Head of caudate nucleus (tissue), 42 donors: ENCODE results near the gene GMPR2.

Source experiments
- DNase-seq, 42 donors: peaks; one replicate each; pipeline versions ENCODE4 v3.0.0 to v3.0.0-alpha.2; 2020 to 2021; ENCODE audit warnings: mixed read lengths in 7 of 42
- intact Hi-C: fragments of 100-400 bp; cut with DNase I; formaldehyde crosslinking; loops from one replicate; pipeline ENCODE4 v1.15.0; 2022

The GMPR2 gene

GRCh38 chr14:24232645-24233537 lies at the start of gene GMPR2:
TSS of gene GMPR2 (plus strand) at chr14:24232929. CDS start at chr14:24233254, 325 bp downstream.
- peak in 2 of 42 donors; percentile 12 to 76 for DNase-seq
- intact Hi-C loops, result loop anchor here (2.0 kb wide), 1 partner anchor 16 kb away; the partner anchor contains the start of gene MDP1

- peak in 1 of 42 donors; percentile 18 for DNase-seq
- intact Hi-C loops, result no loop called here
These were observed 49.7 kb upstream of the GMPR2 start for GRCh38 chr14:24183014-24183481.

DNA sequence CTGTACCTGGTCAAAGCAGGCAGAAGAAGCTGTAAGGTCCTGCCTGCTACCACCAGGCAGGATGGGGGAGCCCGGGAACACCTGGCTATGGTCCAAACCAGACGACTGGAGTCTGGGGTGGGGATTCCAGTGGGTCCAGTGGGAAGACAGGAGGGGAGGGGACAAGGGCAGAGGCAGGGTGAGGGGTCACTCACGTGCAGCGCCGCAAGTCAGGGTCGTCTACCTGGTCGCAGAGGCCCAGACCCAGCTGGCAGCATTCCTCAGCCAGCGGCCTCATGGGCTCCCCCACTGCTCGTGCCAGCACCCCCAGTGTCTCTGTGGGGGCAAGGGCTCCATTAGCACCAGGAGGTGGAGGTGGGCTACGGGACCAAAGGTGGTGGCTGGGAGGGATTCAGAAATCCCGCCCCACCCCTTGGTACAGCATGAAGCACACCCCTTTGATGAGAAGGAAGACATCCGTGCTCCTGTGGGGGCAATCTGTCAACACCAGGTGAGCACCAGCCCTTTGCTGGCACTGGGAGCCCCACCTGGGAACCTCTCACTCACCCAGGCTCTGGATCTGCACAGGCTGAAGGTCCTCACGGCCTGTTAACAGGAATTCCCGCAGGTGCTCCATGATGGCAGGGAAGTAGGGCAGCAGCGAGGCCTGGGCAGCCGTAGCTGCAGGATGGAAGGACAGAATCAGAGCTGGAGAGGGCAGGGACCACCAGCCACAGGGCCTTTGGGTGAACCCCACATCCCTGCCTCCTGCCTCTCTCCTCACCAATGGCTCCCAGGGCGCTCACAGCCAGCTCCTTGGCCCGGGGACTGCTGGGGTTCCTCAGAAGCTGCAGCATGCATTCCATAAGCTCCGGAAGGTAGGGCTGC lies 48.4 kb upstream of the GMPR2 start:
- intact Hi-C loops, result no loop called here
- no peak for DNase-seq

DNA sequence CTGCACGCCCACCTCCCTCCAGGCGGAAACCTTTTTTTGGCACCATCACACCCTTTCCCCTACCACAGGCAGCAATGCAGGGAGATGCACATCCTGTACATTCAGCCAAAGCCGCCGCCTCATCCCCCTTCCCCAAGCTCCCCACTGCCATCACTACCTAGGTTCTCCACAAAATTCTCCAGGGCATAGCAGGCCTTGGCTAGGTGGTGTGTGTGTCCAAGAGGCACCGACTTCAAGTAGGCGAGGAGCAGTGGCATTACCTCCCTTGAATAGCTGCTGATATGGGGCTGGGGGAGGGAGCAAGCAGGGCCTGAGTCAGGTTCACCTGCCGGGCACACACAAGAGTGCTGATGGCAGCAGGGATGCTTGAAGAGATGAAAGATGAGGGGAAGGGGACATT lies 47.7 kb upstream of the GMPR2 start:
- DNase-seq, result no peak
- intact Hi-C loops, result no loop called here

DNA sequence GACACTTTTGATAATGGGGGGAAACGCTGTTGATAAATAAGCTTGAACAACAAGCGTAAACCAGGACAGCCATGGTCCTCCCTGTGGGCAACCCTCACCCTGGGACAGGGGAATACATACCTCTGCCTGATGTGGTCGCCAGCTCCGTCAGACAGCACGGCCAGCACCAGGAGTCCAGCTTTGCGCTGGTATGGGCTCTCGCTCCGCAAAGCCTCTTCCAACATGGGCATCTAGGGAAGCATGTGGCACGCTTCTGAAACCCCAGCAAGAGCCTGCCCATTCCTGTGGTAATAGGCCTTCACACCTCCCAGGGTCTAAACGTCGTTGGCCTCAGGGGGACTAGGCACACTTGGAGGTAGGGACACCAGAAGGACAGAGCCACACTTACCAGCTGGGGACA lies 47.0 kb upstream of the GMPR2 start:
- no peak for DNase-seq
- intact Hi-C loops, result no loop called here

GRCh38 chr14:24186831-24187538 lies 45.7 kb upstream of the GMPR2 start:
- DNase-seq, result no peak
- intact Hi-C loops, result no loop called here

DNA sequence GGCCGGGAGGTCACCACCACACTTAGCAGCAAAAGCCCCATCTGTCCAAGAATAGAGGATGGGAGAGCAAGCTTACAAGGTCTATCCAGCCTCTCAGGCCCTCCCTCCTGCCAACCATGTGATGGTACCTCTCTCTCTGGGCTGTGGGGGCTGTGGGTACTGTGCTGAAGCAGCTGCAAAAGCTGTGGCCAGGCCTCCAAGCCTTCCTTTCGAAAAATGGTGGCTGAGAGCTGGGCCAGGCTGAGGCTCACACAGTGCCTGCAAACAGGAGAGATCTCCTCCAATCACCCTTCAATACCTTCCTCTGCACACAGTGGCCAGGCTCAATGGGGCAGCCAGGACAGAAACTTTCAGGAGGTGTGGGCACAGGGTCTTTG lies 45.2 kb upstream of the GMPR2 start:
- DNase-seq, result no peak
- intact Hi-C loops, result no loop called here

GRCh38 chr14:24188251-24189058 lies 44.3 kb upstream of the GMPR2 start, which contains the start of gene IPO4:
TSS of gene IPO4 (minus strand) at chr14:24188816. CDS start at chr14:24188787, 29 bp downstream.
- peak; percentile 91 to 99 (median 96) for DNase-seq
- intact Hi-C loops, result no loop called here

- DNase-seq, result no peak
- intact Hi-C loops, result no loop called here
These were observed 43.7 kb upstream of the GMPR2 start for GRCh38 chr14:24189059-24189375.

DNA sequence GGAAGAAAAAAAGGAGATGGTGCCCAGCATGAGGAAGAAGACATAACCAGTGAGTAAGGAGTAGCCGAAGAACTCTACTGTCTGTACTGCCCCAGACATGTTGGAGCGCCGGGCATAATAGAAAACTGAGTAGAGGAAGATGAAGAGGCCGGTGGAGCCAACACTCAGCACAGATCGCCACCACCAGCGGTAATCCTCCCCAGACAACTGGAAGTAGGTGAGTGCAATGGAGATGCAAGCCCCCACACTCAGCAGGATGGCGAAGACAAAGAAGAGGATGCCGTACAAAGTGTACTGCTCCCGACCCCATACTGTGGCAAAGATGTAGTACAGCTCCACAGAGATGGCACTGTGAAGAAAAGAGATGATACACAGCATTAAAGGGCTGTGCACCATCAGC lies 43.3 kb upstream of the GMPR2 start:
- DNase-seq, result no peak
- intact Hi-C loops, result no loop called here

DNA sequence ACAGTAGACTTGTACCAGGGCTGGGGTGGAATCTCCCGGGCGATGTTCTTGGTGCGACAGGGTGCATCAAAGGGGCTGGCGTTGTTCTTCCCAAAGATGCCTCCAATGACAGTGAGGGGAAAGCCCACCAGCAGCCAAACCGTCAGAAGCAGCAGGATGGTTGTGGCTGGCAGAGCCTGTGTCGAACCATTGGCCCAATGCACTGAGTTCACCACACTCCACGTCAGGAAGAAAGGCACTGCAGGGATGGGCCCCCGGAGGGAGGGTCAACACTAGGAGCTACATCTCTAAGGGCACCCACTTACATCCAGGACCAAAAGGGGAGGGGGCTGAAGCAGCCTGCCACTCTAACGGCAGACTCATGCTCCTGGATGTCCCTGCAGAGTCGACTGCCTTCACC lies 42.3 kb upstream of the GMPR2 start:
- no peak for DNase-seq
- intact Hi-C loops, result no loop called here

- DNase-seq, result no peak
- intact Hi-C loops, result no loop called here
These were observed 39.8 kb upstream of the GMPR2 start for GRCh38 chr14:24192933-24193332.

DNA sequence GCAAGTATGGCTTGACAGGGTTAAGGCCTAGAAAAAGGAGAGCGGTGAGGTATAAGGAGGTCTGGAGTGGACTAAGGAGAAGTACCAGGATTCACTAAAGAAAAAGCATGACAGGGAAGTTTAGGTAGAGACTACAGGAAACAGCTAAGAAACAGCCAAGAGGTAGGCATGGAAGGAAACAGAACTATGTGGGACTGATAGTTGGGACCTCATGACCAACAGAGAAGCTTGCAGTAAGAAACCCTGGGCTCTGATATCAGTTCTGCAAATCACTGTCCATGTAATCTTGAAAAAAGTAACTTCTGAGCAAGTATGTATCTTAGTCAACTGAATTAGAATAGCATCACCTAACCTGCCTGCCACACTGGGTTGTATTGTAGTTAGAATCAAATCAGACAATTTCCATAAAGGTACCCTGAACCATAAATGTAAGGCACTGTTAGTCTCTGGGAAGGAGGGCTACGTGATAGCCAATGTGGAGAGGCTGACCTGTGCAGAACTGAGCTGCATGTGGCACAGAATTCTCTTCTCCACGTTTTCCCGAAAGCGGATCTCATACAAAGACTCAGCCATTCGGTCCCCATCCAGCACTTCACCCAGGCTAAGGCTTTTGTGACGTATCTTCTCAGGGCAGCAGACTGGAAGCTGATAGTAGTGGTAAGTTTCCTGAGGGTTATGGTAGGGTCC lies 38.4 kb upstream of the GMPR2 start:
- DNase-seq, result no peak
- intact Hi-C loops, result no loop called here

DNA sequence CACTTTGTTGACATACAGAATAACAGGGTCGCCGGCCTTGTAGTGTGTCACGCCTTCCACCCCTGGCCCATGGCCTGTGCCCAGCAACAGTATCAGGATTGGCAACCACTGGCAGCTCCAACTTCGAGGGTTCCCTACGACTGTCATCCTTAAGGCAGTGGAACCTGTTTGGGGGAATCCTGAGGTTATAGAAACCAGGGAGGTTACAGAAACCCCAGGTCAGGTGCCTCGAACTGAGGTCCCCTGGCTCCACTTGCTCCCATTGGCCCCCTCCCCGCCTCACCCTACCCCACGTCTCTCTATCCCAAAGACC lies 37.9 kb upstream of the GMPR2 start:
- intact Hi-C loops, result no loop called here
- DNase-seq, result no peak

DNA sequence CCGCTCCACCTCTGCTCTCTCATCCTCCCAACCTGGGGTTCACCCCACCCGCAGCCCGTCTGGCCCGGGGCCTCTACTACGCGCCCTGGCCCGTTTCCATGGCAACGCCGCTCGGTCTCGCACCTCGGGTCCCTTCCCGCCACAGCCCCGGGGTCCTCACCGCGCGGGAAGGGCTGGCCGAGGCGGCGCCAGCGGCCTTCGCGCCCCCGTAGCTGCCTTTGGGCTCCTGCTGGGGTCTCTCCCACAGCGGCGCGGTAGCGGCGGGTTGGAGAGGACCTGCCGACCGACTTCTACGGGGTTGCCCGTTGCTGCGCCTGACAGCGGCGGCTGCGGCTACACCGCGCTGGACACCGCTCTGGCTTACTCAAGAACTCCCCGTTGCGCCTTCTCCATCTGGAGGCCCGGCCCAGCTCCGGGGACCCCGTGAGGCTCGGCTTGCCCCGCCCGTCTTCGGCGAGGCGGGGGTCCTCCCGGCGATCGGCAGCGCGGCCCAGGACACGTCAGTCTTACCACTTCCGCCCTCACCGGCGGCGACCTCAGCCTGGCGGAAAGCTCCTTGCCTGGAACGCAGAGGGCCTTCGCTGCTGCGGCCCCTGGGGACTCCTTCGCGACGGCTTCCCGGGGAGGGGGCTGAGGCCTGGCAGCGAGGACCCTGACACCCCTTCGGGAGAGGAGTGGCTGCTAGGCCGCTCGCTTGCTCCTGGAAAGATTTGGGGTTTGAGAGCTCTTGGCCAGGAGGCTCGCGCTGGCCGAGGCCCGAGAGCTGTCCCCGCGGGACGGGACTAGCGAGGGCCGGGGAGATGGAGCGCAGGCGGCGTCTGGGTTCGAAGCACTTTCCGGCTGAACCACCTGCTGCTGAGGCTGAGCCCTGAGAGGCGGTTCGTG lies 37.3 kb upstream of the GMPR2 start, which contains the start of gene TM9SF1:
Gene TM9SF1 (minus strand): TSS at position 256 of the 885 bp plus-strand sequence. CDS start 422 bp downstream, outside the sequence.
- intact Hi-C loops, result no loop called here
- peak; percentile 67 to 93 (median 86) for DNase-seq

GRCh38 chr14:24196071-24197055 lies 36.4 kb upstream of the GMPR2 start:
- peak in 1 of 42 donors; percentile 42 for DNase-seq
- intact Hi-C loops, result no loop called here
